Left ventricle myocardium inferior (tissue), 1 donor: ENCODE data around the gene C1orf74. TPM values are rescaled to one million over a fixed set of nuclear protein-coding genes. Genes with fewer than 3 reads are reported as not detected.
A peak's percentile ranks its signal among the peaks of the same experiment; 100 is the strongest.
"Not testable (repeated sequence)": the region's sequence is repeated elsewhere in the genome, so short reads cannot be mapped to it uniquely, and the experiment has no call there.

Experiments
- DNase-seq: peaks from one replicate; pipeline ENCODE4 v3.0.0-alpha.2; 2020
- H3K27ac ChIP-seq: fragments of 200-600 bp; replicated peaks from 2 replicates; pipeline ENCODE4 v1.8.0; 2021
- H3K27me3 ChIP-seq: fragments of 200-600 bp; 2 replicates; pipeline ENCODE4 v1.8.0; 2021; ENCODE audit warnings: low read depth
- H3K36me3 ChIP-seq: fragments of 200-600 bp; 2 replicates; pipeline ENCODE4 v1.8.0; 2021
- H3K4me1 ChIP-seq: fragments of 200-600 bp; 2 replicates; pipeline ENCODE4 v1.8.0; 2021
- H3K4me3 ChIP-seq: fragments of 200-600 bp; 2 replicates; pipeline ENCODE4 v1.8.0; 2021; ENCODE audit warnings: mild to moderate bottlenecking, moderate library complexity
- H3K9me3 ChIP-seq: fragments of 200-600 bp; replicated peaks from 2 replicates; pipeline ENCODE4 v1.8.0; 2021
- CTCF ChIP-seq: fragments of 200-600 bp; IDR thresholded peaks from 2 replicates; pipeline ENCODE4 v1.8.0; 2021; ENCODE audit warnings: antibody characterized with exemption, mild to moderate bottlenecking, borderline replicate concordance
- intact Hi-C: fragments of 100-400 bp; cut with micrococcal nuclease; formaldehyde crosslinking; loops from one replicate; pipeline ENCODE4 v1.11.0; 2022
- total RNA-seq: library from RNA; stranded (reverse); fragmentation: NEBNext Ultra II Directional; extraction: Animal tissue kit (Norgen Biotek cat#: 25700); gene quantifications from one replicate; pipeline ENCODE4 v1.2.1, GENCODE V29; 2021
- donor health status: DM: no; HTN: yes; CAD: no; lungs with severe emphysema.

Gene C1orf74
- total RNA-seq, 1 donor from 2014 or later: 1.9 TPM

DNA sequence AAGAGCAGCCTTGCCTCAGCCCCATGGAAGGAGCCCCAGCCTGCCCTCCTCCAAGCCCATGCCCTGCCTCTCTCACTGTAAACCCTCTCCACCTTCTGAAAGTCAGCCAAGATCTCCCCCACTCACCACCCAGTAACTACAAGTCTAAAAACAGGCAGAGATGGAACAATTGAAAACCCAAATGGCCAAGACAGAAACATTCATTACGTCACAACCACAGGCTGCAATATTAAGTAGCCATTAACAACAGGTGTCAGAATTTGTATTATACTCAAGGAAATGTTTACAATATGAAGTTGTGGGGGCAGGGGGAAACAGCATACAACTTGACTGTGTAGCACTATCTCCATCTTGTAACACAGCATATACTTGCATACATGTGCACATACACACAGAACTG is 19.2 kb upstream of the C1orf74 start:
- Histone ChIP-seq H3K4me3 (no peak overlapping the region), H3K27me3 (no peaks in the 10 kb centered on the region), H3K36me3 (no peaks in the 10 kb centered on the region), H3K27ac (no peak overlapping the region), H3K4me1 (peaks cover 54% of the 10 kb centered on the region), H3K9me3 (no peaks in the 10 kb centered on the region)
- intact Hi-C loops: no loop called here
- DNase-seq: no peak
- no peak for TF ChIP-seq CTCF

DNA sequence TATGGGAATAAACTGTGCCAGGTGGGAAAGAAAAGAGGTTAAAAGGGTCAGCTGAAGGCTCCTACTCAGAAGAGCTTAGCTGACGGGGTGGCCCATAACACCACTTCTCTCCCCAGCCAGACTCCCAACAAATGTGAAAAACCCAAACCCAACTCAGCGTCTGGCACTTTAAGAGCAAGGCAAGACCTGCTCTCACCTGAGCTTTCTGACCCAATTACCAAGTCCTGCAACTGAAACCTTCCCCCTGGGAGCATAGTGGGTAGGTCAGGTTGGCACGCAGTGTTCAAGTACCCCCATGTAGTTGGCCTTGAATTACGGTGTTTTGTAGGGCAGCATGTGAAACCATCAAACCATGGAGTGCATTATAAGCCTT is 18.4 kb upstream of the C1orf74 start:
- Histone ChIP-seq H3K4me1 (peaks cover 46% of the 10 kb centered on the region), H3K4me3 (no peak overlapping the region), H3K27ac (peak overlapping the region; percentile 88), H3K9me3 (no peaks in the 10 kb centered on the region), H3K36me3 (no peaks in the 10 kb centered on the region), H3K27me3 (no peaks in the 10 kb centered on the region)
- intact Hi-C loops: no loop called here
- no peak for DNase-seq
- no peak for TF ChIP-seq CTCF

DNA sequence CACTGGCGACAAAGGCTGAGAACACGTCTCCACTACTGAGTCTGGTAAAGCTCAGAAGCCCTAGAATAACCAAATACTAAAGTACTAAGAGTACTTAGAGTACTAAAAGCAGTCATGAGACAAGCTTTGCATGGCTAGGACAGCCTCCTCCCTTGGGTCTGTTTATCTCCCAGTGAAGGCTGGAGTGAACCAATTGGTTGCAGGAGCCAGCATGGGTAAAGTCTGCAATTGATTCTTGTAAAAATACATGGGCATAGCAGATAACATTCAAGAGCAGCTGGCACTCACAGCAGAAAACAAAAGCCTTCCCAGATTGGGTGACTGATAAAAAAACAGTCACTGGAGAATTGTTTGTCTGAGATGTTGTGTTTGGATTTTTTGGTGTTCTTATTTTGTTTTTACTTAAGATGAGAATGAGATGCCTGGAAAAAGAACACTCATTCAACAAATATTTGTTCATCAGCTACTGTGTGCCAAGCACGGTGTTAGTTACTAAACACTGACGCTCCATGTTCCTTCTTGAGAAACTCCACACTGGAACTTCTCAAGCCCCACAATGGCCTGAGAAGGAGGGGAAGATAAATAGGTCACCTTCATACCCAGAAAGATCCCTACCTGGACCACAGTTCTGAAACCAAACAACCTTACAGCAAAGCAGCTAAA is 17.9 kb upstream of the C1orf74 start:
- Histone ChIP-seq H3K9me3 (no peaks in the 10 kb centered on the region), H3K27me3 (no peaks in the 10 kb centered on the region), H3K4me1 (peaks cover 45% of the 10 kb centered on the region), H3K27ac (peak overlapping the region; percentile 88), H3K4me3 (peak overlapping the region; percentile 63), H3K36me3 (no peaks in the 10 kb centered on the region)
- intact Hi-C loops: no loop called here
- DNase-seq: no peak
- TF ChIP-seq CTCF: no peak

GRCh38 chr1:209800984-209801834 is 16.9 kb upstream of the C1orf74 start:
- no peak for TF ChIP-seq CTCF
- intact Hi-C loops: no loop called here

GRCh38 chr1:209797978-209798639 is 13.8 kb upstream of the C1orf74 start:
- no peak for TF ChIP-seq CTCF
- Histone ChIP-seq H3K4me1 (peaks cover 38% of the 10 kb centered on the region), H3K27me3 (no peaks in the 10 kb centered on the region), H3K27ac (no peak overlapping the region), H3K4me3 (no peak overlapping the region), H3K36me3 (peaks cover 12% of the 10 kb centered on the region), H3K9me3 (no peaks in the 10 kb centered on the region)
- no peak for DNase-seq
- intact Hi-C loops: no loop called here

More at GRCh38 chr1:209800984-209801834, 16.9 kb upstream of the C1orf74 start:
- Histone ChIP-seq H3K36me3 (no peaks in the 10 kb centered on the region), H3K4me3 (peak overlapping the region; percentile 63), H3K9me3 (no peaks in the 10 kb centered on the region), H3K27ac (peak overlapping the region; percentile 88), H3K27me3 (no peaks in the 10 kb centered on the region), H3K4me1 (peaks cover 44% of the 10 kb centered on the region)
- DNase-seq: peak; percentile 42

DNA sequence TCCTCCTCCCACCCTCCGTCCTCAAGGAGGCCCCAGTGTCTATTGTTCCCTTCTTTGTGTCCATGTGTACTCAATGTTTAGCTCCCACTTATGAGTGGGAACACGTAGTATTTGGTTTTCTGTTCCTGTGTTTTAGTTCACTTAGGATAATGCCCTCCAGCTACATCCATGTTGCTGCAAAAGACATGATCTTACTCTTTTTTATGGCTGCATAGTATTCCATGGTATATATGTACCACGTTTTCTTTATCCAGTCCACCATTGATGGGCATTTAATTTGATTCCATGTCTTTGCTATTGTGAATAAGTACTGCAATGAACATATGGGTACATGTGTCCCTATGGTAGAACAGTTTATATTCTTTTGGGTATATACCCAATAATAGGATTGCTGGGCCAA is 9.4 kb upstream of the C1orf74 start:
- H3K27me3 ChIP-seq, H3K27ac ChIP-seq, H3K4me3 ChIP-seq, H3K9me3 ChIP-seq, intact Hi-C loops, DNase-seq: not testable (repeated sequence)
- peaks cover 27% of the 10 kb centered on the region for H3K4me1 ChIP-seq
- peaks cover 33% of the 10 kb centered on the region for H3K36me3 ChIP-seq
